Neural cell (in vitro differentiated cells): ENCODE measurements around the gene KIF22. TPM values are rescaled to one million over a fixed set of nuclear protein-coding genes. Genes with fewer than 3 reads are reported as not detected.

Source experiments
- H2AFZ ChIP-seq: fragments of 200-600, 300-800 bp; sonication (generic), shearing (Covaris generic); 2 replicates; pipeline ENCODE4 v1.6.0; 2014; ENCODE audit warnings: low read depth, mild to moderate bottlenecking, antibody characterized with exemption, low read length, moderate library complexity
- H3F3A ChIP-seq: fragments of 200-600 bp; shearing (Covaris generic); 2 replicates; pipeline ENCODE4 v1.6.1; 2016; ENCODE audit warnings: mild to moderate bottlenecking, moderate library complexity, mixed read lengths, antibody characterized with exemption, low read length; ENCODE audit not compliant: insufficient read depth, poor library complexity, severe bottlenecking
- H3K27ac ChIP-seq: fragments of 200-600, 300-800 bp; sonication (generic), shearing (Covaris generic); 2 replicates; pipeline ENCODE4 v1.5.1; 2014; ENCODE audit warnings: mild to moderate bottlenecking, low read length, moderate library complexity
- H3K27me3 ChIP-seq: fragments of 300-800, 200-600 bp; sonication (generic), shearing (Covaris generic); 2 replicates; pipeline ENCODE4 v1.6.0; 2014; ENCODE audit warnings: mild to moderate bottlenecking, low read depth, low read length, moderate library complexity; ENCODE audit not compliant: insufficient read depth
- H3K36me3 ChIP-seq: fragments of 300-800, 200-600 bp; sonication (generic), shearing (Covaris generic); 2 replicates; pipeline ENCODE4 v1.5.1; 2014; ENCODE audit warnings: mild to moderate bottlenecking, antibody characterized with exemption, low read length, moderate library complexity; ENCODE audit not compliant: insufficient read depth
- H3K4me2 ChIP-seq: fragments of 300-800, 200-600 bp; sonication (generic), shearing (Covaris generic); 2 replicates; pipeline ENCODE4 v1.6.0; 2014; ENCODE audit warnings: mild to moderate bottlenecking, low read length
- H3K4me3 ChIP-seq: fragments of 300-800, 200-600 bp; sonication (generic), shearing (Covaris generic); 2 replicates; pipeline ENCODE4 v1.5.1; 2014; ENCODE audit warnings: mild to moderate bottlenecking, low read length, moderate library complexity
- H3K79me2 ChIP-seq: fragments of 200-600 bp; shearing (Covaris generic); replicated peaks from 2 replicates; pipeline ENCODE4 v1.6.0; 2014; ENCODE audit warnings: mild to moderate bottlenecking, low read length, moderate library complexity; ENCODE audit not compliant: insufficient read depth
- H3K9ac ChIP-seq: fragments of 300-800, 200-600 bp; sonication (generic), shearing (Covaris generic); 2 replicates; pipeline ENCODE4 v1.6.1; 2016; ENCODE audit warnings: mild to moderate bottlenecking, low read length, mixed read lengths
- H3K9me2 ChIP-seq: fragments of 200-600 bp; shearing (Covaris generic); 2 replicates; pipeline ENCODE4 v1.6.1; 2016; ENCODE audit warnings: mild to moderate bottlenecking, low read length, mixed read lengths; ENCODE audit not compliant: insufficient read depth
- H3K9me3 ChIP-seq: fragments of 200-600, 300-800 bp; sonication (generic), shearing (Covaris generic); 2 replicates; pipeline ENCODE4 v1.6.1; 2016; ENCODE audit warnings: mild to moderate bottlenecking, mixed run types, low read length, moderate library complexity, mixed read lengths
- H4K20me1 ChIP-seq: fragments of 200-600 bp; shearing (Covaris generic); 2 replicates; pipeline ENCODE4 v1.6.1; 2016; ENCODE audit warnings: mild to moderate bottlenecking, mixed run types; ENCODE audit not compliant: insufficient read depth
- EP300 ChIP-seq: fragments of 450-650 bp; conservative IDR thresholded peaks from 2 replicates; pipeline ENCODE4 v1.6.1; 2014; ENCODE audit warnings: antibody characterized with exemption, mild to moderate bottlenecking, moderate library complexity; ENCODE audit not compliant: poor library complexity, severe bottlenecking
- EZH2 ChIP-seq: fragments of 200-600, 300-800 bp; shearing (Covaris generic), sonication (generic); IDR thresholded peaks from 2 replicates; pipeline ENCODE4 v1.6.1; 2014; ENCODE audit warnings: antibody characterized with exemption, low read length, borderline replicate concordance, mild to moderate bottlenecking; ENCODE audit not compliant: insufficient read depth, poor library complexity, severe bottlenecking
- MXI1 ChIP-seq: fragments of 450-650 bp; conservative IDR thresholded peaks from 2 replicates; pipeline ENCODE4 v1.6.1; 2014; ENCODE audit warnings: antibody characterized with exemption, mild to moderate bottlenecking; ENCODE audit not compliant: poor library complexity, severe bottlenecking
- POLR2AphosphoS5 ChIP-seq: IDR thresholded peaks from 2 replicates; pipeline ENCODE4 v1.6.1; 2012
- RAD21 ChIP-seq: fragments of 450-650 bp; conservative IDR thresholded peaks from 2 replicates; pipeline ENCODE4 v1.6.1; 2014; ENCODE audit warnings: antibody characterized with exemption, mild to moderate bottlenecking, moderate library complexity
- REST ChIP-seq: IDR thresholded peaks from 2 replicates; pipeline ENCODE4 v1.6.1; 2012; ENCODE audit warnings: borderline replicate concordance
- SMC3 ChIP-seq: fragments of 450-650 bp; conservative IDR thresholded peaks from 2 replicates; pipeline ENCODE4 v1.6.1; 2014; ENCODE audit warnings: antibody characterized with exemption, mild to moderate bottlenecking, moderate library complexity; ENCODE audit not compliant: poor library complexity
- TAF1 ChIP-seq: IDR thresholded peaks from 2 replicates; pipeline ENCODE4 v1.6.1; 2012; ENCODE audit warnings: low read depth
- polyA plus RNA-seq: library from polyadenylated mRNA; depleted of rRNA; stranded (reverse); fragments of >200 nt; gene quantifications from 2 replicates; pipeline ENCODE4 v1.2.3, GENCODE V29; 2014
- TF ChIP-seq, protein P1 (sequence below): fragments of 450-650 bp; IDR thresholded peaks from 2 replicates; pipeline ENCODE4 v1.5.1; 2014; ENCODE audit warnings: antibody characterized with exemption, mild to moderate bottlenecking, moderate library complexity; ENCODE audit not compliant: poor library complexity, severe bottlenecking

The KIF22 gene
- polyA plus RNA-seq, 1 donor from 2014 or later: 81.1 TPM

DNA sequence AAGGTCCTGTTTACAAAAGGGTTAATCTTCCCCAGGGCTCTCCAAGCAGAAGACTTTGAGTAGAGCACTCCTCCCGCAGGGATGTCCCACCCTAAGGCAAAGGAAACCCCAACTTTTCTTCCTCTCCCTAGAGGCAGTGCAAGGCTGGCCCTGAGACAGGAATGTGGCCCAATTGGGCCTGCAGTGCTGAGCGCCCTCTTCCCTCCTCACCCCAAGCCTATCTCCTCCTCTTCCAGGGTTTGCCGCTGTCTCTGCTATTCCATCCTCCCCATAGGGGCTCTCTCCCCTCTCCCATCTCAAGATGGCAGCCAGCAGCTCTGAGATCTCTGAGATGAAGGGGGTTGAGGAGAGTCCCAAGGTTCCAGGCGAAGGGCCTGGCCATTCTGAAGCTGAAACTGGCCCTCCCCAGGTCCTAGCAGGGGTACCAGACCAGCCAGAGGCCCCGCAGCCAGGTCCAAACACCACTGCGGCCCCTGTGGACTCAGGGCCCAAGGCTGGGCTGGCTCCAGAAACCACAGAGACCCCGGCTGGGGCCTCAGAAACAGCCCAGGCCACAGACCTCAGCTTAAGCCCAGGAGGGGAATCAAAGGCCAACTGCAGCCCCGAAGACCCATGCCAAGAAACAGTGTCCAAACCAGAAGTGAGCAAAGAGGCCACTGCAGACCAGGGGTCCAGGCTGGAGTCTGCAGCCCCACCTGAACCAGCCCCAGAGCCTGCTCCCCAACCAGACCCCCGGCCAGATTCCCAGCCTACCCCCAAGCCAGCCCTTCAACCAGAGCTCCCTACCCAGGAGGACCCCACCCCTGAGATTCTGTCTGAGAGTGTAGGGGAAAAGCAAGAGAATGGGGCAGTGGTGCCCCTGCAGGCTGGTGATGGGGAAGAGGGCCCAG is 22.4 kb downstream of the KIF22 start:
- no peaks in the 10 kb centered on the region for H3F3A ChIP-seq
- H2AFZ ChIP-seq: no peak overlapping the region
- peak overlapping the region; percentile 96 for H3K4me2 ChIP-seq
- H4K20me1 ChIP-seq: no peaks in the 10 kb centered on the region
- H3K9me2 ChIP-seq: no peaks in the 10 kb centered on the region
- H3K27me3 ChIP-seq: no peaks in the 10 kb centered on the region
- no peaks in the 10 kb centered on the region for H3K36me3 ChIP-seq
- TF ChIP-seq SMC3 (no peak), EP300 (no peak)
- peaks cover 59% of the 10 kb centered on the region for H3K79me2 ChIP-seq
- H3K4me3 ChIP-seq: peak overlapping the region; percentile 100
- no peaks in the 10 kb centered on the region for H3K9me3 ChIP-seq
- H3K27ac ChIP-seq: peak overlapping the region; percentile 98
- peak overlapping the region; percentile 99 for H3K9ac ChIP-seq

DNA sequence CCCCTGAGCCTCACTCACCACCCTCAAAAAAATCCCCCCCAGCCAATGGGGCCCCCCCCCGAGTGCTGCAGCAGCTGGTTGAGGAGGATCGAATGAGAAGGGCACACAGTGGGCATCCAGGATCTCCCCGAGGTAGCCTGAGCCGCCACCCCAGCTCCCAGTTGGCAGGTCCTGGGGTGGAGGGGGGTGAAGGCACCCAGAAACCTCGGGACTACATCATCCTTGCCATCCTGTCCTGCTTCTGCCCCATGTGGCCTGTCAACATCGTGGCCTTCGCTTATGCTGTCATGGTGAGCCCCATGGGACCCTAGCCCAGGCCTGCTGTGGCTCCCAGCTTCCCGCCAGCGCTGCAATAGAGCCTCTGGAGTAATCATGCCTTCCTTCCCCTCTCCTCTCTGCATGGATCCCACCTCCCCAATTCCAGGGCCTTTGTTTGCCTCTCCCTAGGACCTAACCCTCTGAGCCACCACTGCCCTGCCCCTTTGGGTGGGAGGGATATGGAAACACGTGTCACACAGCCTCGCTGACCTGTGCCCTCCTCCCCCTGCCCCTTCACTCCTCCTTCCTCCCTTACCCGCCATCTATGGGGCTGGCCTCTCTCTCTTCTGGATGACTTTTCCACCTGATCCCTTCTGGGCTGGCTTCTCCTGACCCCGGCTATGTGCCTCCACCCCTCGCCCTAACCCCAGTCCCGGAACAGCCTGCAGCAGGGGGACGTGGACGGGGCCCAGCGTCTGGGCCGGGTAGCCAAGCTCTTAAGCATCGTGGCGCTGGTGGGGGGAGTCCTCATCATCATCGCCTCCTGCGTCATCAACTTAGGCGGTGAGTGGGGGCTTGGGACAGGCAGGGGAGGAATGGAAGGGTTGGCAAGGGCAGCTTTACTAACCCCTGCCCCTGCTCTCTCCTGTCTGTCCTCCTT is 23.4 kb downstream of the KIF22 start:
- no peaks in the 10 kb centered on the region for H3K36me3 ChIP-seq
- H3K27ac ChIP-seq: peak overlapping the region; percentile 98

More for the DNA sequence above, 23.4 kb downstream of the KIF22 start:
- Histone ChIP-seq H3K27me3 (no peaks in the 10 kb centered on the region), H3K4me2 (peak overlapping the region; percentile 96), H3K9ac (peak overlapping the region; percentile 99), H2AFZ (no peak overlapping the region), H3K4me3 (peak overlapping the region; percentile 100), H3K9me3 (no peaks in the 10 kb centered on the region), H4K20me1 (no peaks in the 10 kb centered on the region), H3F3A (no peaks in the 10 kb centered on the region), H3K9me2 (no peaks in the 10 kb centered on the region), H3K79me2 (peaks cover 50% of the 10 kb centered on the region)
- no peak for TF ChIP-seq MXI1
- no peak for TF ChIP-seq EP300
- TF ChIP-seq SMC3: no peak
- no peak for TF ChIP-seq RAD21
- no peak for TF ChIP-seq REST
- no peak for TF ChIP-seq EZH2
- TF ChIP-seq, protein P1, sequence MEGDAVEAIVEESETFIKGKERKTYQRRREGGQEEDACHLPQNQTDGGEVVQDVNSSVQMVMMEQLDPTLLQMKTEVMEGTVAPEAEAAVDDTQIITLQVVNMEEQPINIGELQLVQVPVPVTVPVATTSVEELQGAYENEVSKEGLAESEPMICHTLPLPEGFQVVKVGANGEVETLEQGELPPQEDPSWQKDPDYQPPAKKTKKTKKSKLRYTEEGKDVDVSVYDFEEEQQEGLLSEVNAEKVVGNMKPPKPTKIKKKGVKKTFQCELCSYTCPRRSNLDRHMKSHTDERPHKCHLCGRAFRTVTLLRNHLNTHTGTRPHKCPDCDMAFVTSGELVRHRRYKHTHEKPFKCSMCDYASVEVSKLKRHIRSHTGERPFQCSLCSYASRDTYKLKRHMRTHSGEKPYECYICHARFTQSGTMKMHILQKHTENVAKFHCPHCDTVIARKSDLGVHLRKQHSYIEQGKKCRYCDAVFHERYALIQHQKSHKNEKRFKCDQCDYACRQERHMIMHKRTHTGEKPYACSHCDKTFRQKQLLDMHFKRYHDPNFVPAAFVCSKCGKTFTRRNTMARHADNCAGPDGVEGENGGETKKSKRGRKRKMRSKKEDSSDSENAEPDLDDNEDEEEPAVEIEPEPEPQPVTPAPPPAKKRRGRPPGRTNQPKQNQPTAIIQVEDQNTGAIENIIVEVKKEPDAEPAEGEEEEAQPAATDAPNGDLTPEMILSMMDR: no peak
- no peak for TF ChIP-seq POLR2AphosphoS5
- no peak for TF ChIP-seq TAF1
